Measurements from ENCODE around the gene CALHM5.
"Not testable (repeated sequence)": the region's sequence is repeated elsewhere in the genome, so short reads cannot be mapped to it uniquely, and the experiment has no call there.

CALHM5 gene

DNA sequence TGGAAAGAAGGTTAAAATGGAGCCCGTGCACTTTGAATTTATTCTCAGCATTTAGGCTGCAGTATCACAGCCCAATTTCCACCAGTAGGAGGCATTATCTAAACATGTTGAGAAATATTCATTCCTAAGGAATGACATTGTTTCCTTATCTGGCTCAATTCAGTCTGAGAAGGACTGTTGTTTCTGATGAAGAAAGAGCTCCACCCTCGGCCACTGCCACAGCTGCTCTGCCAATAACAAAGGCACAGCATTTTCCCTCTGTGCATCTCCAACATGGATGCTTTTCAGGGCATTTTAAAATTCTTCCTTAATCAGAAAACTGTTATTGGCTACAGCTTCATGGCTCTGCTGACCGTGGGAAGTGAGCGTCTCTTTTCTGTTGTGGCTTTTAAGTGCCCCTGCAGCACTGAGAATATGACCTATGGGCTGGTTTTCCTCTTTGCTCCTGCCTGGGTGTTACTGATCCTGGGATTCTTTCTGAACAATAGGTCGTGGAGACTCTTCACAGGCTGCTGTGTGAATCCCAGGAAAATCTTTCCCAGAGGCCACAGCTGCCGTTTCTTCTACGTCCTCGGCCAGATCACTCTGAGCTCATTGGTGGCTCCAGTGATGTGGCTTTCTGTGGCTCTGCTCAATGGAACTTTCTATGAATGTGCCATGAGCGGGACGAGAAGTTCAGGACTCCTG lies at the start of gene CALHM5:
Gene CALHM5, plus strand, starts transcription at position 216 of the 687 bp plus-strand sequence. Its CDS starts 58 bp downstream, at position 274.
- DNase-seq = no peak

DNA sequence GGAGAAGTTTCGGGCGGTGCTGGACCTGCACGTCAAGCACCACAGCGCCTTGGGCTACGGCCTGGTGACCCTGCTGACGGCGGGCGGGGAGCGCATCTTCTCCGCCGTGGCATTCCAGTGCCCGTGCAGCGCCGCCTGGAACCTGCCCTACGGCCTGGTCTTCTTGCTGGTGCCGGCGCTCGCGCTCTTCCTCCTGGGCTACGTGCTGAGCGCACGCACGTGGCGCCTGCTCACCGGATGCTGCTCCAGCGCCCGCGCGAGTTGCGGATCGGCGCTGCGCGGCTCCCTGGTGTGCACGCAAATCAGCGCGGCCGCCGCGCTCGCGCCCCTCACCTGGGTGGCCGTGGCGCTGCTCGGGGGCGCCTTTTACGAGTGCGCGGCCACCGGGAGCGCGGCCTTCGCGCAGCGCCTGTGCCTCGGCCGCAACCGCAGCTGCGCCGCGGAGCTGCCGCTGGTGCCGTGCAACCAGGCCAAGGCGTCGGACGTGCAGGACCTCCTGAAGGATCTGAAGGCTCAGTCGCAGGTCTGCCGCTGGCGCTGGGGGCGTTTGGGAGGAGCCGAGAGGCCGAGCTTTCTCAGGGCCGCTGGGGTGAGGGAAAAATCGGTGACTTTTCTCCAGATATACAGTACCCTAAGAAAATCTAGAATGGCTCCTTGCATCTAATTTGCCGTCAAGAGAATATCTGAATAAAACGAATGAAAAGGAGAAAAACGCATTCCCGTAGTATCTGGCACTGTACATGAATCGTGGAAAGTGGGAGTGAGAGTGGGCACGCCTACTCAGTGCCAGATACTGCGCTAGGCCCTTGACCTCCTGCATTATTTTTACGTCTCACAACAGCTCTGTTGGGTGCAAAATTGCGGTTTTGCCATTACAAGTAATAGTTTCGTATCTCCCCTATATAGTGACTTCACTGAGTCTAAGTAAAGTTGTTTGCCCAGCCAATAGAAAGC lies 49.2 kb upstream of the CALHM5 start:
- peak; percentile 11 for DNase-seq

DNA sequence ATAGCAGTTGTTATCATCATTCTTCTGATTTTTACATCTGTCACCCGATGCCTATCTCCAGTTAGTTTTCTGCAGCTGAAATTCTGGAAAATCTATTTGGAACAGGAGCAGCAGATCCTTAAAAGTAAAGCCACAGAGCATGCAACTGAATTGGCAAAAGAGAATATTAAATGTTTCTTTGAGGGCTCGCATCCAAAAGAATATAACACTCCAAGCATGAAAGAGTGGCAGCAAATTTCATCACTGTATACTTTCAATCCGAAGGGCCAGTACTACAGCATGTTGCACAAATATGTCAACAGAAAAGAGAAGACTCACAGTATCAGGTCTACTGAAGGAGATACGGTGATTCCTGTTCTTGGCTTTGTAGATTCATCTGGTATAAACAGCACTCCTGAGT lies 48.1 kb upstream of the CALHM5 start:
- DNase-seq = peak; percentile 52

GRCh38 chr6:116465246-116465645 lies 46.2 kb upstream of the CALHM5 start:
- DNase-seq = peak; percentile 49

DNA sequence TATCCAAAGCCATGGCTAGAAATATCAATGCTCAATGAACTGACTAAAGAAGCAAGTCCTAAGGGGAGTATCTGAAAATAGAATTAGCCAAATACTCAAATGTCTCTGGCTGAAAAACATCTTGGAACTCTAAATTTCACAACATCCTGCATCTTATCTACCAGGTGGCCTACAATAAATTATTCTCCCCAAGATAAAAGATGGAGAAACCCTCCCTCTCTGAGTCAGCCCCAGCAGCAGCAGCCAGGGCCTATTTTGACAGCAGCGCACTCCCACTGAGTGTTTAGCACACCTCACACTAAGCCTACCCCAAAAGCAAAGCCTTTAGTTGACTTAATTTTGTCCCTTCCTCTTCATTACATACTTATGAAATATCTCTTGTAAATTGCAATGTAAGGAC lies 44.3 kb upstream of the CALHM5 start:
- DNase-seq = no peak

DNA sequence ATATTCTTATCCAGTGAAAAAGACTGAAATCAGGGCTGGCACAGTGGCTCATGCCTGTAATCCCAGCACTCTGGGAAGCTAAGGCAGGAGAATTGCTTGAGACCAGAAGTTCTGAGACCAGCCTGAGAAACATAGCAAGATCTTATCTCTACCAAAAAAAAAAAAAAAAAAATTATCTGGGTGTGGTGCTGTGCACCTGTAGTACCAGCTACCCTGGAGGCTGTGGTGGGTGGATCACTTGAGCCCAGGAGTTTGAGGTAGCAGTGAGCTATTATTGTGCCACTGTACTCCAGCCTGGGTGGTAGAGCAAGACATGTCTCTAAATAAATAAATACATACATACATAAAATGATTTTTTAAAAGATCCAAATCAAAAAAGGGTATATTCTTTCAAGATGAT lies 43.9 kb upstream of the CALHM5 start:
- DNase-seq = no peak

- DNase-seq = no peak
Measured at GRCh38 chr6:116468293-116468692, 43.1 kb upstream of the CALHM5 start.

DNA sequence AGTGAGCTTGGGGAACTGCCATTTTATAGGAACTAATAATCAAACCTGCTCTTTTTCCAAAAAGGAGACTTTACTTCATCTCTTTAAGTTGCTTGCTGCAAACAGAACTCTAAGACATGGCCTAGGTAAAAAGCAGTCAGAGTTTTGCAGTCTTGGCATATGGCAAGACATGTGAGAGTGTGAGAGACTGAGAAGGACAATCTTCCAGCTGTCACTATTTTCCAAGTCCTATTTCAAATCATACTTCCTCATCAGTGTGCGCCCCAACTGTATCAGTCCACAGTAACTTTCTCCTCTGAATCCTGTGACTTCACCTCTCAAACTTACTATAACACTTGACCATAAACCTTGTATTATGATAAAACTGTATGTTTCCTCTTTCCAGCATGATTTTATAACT lies 39.9 kb upstream of the CALHM5 start:
- no peak for DNase-seq

DNA sequence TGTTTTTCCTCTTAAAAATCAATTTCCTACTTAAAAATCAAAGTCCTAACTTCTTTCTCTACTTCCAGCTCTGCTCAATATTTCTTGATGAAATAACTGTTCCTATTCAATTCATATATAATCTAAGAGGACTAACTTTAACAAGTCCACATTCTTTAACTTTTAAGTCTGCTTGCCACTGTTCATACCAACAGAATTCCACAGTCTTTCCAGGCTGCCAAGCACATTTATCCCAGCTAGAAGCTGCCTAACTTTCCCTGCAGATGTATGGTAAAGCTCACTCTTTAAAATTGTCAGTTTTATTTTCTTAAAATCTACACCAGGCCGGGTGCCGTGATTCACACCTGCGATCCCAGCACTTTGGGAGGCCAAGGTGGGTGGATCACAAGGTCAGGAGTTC lies 38.7 kb upstream of the CALHM5 start:
- no peak for DNase-seq

- no peak for DNase-seq
Measured at GRCh38 chr6:116475141-116475540, 36.3 kb upstream of the CALHM5 start.

DNA sequence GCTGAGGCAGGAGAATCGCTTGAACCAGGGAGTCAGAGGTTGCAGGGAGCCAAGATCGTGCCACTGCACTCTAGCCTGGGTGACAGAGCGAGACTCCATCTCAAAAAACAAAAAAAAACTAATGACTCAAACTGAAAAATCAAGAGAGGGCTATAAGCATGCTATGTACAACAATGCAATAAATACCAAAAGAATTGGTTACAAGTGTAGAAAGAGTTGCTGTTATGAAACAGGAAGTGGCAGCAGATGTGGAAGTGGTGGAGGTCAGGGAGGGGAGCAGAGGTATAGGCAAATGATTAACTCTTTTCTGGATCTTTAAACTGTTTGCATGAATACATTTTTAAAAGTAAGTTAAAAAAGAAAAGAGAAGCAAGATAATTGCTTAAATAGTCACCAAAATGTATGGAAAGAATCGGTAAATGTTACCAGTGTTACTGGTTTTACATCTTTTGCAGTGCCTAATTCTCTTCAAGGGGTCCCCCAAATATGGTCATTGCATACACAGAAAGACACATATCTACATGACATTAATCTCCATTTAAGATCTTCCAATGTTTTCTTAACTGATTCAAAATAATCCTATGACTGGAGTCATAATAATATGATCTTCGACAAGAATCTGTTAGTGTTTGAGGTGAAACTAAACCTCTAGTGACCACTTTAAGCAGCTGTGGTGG lies 35.3 kb upstream of the CALHM5 start:
- DNase-seq = no peak

GRCh38 chr6:116482780-116483179 lies 28.7 kb upstream of the CALHM5 start:
- no peak for DNase-seq

GRCh38 chr6:116483616-116484015 lies 27.8 kb upstream of the CALHM5 start:
- DNase-seq = no peak

GRCh38 chr6:116485559-116486184 lies 25.8 kb upstream of the CALHM5 start:
- DNase-seq = peak; percentile 58

GRCh38 chr6:116491610-116492330 lies 19.7 kb upstream of the CALHM5 start:
- no peak for DNase-seq

- DNase-seq = no peak
Measured at GRCh38 chr6:116492331-116493067, 18.9 kb upstream of the CALHM5 start.

GRCh38 chr6:116495161-116495560 lies 16.3 kb upstream of the CALHM5 start:
- not testable (repeated sequence) for DNase-seq

GRCh38 chr6:116497113-116497676 lies 14.2 kb upstream of the CALHM5 start:
- DNase-seq = no peak

GRCh38 chr6:116500969-116501433 lies 10.4 kb upstream of the CALHM5 start:
- no peak for DNase-seq

DNA sequence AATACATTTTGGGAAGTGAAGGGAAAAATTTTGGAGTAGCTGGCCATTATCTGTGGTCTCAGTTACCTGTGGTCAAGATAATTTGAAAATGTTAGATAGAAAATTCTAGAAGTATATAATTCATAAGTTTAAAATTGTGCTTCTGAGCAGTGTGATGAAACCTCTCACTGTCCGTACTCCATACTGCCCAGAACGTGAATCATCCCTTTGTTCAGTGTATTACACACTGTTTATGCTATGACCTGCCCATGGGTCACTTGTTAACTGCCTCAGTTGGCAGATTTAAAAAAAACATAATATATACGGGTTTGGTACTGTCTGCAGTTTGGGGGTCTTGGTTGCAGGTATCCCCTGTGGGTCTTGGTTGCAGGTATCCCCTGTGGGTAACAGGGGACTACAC lies 4.1 kb upstream of the CALHM5 start:
- no peak for DNase-seq

DNA sequence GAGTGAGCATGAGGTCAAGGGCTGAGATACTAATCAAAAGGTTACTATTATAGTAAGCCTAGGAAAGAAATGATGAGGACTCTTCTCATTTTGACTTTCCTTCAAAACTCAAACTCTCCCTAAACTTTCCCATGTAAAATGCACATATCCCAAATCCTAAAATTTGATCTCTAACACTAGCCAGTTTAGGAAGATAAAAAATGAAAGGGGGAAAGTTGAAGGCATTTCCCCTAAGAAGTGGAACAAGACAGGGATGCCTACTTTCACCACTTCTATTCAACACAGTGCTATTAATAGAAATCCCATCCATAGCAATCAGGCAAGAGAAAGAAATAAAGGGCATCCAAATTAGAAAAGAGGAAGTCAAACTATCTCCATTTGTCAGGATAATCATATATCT lies 2.9 kb upstream of the CALHM5 start:
- no peak for DNase-seq
